ENCODE measurements around the gene TNF.

TNF gene

DNA sequence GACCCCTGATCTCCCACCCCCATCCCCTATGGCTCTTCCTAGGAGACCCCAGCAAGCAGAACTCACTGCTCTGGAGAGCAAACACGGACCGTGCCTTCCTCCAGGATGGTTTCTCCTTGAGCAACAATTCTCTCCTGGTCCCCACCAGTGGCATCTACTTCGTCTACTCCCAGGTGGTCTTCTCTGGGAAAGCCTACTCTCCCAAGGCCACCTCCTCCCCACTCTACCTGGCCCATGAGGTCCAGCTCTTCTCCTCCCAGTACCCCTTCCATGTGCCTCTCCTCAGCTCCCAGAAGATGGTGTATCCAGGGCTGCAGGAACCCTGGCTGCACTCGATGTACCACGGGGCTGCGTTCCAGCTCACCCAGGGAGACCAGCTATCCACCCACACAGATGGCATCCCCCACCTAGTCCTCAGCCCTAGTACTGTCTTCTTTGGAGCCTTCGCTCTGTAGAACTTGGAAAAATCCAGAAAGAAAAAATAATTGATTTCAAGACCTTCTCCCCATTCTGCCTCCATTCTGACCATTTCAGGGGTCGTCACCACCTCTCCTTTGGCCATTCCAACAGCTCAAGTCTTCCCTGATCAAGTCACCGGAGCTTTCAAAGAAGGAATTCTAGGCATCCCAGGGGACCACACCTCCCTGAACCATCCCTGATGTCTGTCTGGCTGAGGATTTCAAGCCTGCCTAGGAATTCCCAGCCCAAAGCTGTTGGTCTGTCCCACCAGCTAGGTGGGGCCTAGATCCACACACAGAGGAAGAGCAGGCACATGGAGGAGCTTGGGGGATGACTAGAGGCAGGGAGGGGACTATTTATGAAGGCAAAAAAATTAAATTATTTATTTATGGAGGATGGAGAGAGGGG, 1.9 kb upstream of the TNF start:
- DNase-seq, result no peak

DNA sequence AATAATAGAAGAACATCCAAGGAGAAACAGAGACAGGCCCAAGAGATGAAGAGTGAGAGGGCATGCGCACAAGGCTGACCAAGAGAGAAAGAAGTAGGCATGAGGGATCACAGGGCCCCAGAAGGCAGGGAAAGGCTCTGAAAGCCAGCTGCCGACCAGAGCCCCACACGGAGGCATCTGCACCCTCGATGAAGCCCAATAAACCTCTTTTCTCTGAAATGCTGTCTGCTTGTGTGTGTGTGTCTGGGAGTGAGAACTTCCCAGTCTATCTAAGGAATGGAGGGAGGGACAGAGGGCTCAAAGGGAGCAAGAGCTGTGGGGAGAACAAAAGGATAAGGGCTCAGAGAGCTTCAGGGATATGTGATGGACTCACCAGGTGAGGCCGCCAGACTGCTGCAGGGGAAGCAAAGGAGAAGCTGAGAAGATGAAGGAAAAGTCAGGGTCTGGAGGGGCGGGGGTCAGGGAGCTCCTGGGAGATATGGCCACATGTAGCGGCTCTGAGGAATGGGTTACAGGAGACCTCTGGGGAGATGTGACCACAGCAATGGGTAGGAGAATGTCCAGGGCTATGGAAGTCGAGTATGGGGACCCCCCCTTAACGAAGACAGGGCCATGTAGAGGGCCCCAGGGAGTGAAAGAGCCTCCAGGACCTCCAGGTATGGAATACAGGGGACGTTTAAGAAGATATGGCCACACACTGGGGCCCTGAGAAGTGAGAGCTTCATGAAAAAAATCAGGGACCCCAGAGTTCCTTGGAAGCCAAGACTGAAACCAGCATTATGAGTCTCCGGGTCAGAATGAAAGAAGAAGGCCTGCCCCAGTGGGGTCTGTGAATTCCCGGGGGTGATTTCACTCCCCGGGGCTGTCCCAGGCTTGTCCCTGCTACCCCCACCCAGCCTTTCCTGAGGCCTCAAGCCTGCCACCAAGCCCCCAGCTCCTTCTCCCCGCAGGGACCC, 981 bp upstream of the TNF start:
- no peak for DNase-seq

DNA sequence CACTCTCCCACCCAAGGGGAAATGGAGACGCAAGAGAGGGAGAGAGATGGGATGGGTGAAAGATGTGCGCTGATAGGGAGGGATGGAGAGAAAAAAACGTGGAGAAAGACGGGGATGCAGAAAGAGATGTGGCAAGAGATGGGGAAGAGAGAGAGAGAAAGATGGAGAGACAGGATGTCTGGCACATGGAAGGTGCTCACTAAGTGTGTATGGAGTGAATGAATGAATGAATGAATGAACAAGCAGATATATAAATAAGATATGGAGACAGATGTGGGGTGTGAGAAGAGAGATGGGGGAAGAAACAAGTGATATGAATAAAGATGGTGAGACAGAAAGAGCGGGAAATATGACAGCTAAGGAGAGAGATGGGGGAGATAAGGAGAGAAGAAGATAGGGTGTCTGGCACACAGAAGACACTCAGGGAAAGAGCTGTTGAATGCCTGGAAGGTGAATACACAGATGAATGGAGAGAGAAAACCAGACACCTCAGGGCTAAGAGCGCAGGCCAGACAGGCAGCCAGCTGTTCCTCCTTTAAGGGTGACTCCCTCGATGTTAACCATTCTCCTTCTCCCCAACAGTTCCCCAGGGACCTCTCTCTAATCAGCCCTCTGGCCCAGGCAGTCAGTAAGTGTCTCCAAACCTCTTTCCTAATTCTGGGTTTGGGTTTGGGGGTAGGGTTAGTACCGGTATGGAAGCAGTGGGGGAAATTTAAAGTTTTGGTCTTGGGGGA, 754 bp downstream of the TNF start:
- DNase-seq, result no peak

DNA sequence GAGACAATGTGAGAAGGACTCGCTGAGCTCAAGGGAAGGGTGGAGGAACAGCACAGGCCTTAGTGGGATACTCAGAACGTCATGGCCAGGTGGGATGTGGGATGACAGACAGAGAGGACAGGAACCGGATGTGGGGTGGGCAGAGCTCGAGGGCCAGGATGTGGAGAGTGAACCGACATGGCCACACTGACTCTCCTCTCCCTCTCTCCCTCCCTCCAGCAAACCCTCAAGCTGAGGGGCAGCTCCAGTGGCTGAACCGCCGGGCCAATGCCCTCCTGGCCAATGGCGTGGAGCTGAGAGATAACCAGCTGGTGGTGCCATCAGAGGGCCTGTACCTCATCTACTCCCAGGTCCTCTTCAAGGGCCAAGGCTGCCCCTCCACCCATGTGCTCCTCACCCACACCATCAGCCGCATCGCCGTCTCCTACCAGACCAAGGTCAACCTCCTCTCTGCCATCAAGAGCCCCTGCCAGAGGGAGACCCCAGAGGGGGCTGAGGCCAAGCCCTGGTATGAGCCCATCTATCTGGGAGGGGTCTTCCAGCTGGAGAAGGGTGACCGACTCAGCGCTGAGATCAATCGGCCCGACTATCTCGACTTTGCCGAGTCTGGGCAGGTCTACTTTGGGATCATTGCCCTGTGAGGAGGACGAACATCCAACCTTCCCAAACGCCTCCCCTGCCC, 1.7 kb downstream of the TNF start:
- no peak for DNase-seq

DNA sequence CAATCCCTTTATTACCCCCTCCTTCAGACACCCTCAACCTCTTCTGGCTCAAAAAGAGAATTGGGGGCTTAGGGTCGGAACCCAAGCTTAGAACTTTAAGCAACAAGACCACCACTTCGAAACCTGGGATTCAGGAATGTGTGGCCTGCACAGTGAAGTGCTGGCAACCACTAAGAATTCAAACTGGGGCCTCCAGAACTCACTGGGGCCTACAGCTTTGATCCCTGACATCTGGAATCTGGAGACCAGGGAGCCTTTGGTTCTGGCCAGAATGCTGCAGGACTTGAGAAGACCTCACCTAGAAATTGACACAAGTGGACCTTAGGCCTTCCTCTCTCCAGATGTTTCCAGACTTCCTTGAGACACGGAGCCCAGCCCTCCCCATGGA, 2.2 kb downstream of the TNF start:
- no peak for DNase-seq

DNA sequence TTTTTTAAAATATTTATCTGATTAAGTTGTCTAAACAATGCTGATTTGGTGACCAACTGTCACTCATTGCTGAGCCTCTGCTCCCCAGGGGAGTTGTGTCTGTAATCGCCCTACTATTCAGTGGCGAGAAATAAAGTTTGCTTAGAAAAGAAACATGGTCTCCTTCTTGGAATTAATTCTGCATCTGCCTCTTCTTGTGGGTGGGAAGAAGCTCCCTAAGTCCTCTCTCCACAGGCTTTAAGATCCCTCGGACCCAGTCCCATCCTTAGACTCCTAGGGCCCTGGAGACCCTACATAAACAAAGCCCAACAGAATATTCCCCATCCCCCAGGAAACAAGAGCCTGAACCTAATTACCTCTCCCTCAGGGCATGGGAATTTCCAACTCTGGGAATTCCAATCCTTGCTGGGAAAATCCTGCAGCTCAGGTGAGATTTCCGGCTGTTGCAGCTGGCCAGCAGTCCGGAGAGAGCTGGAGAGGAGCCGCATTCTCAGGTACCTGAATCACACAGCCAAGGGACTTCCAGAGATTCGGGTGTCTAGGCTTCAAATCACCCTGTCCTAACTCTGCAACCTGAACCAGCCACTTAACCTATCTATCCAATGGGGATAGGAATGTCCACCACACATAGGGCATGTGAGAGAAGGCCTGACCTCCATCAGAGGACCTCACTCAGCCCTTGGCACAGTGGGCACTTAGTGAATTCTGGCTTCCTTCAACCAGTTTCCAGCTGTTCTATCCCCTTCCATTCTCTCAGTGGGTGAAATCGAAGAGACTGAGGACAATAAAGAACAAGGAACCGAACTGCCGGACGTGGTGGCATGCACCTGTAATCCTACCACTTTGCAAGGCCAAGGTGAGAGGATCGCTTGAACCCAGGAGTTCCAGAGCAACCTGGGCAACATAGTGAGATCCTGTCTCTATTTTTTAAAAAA, 3.1 kb downstream of the TNF start:
- DNase-seq, result no peak

DNA sequence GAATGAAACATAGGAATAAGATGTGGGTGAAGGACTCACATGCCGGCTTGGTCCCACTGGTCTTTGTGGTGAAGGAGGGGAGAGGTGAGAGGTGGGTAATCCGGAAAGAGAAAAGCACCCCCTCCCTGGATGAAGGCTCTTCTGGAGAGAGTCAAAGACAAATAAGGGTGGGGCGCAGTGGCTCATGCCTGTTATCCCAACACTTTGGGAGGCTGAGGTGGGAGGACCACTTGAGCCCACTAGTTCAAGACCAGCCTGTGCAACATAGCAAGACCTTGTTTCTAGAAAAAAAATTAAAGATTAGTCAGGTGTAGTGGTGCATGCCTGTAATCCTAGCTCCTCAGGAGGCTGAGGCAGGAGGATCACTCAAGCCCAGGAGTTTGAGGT, 3.7 kb downstream of the TNF start:
- DNase-seq, result no peak

DNA sequence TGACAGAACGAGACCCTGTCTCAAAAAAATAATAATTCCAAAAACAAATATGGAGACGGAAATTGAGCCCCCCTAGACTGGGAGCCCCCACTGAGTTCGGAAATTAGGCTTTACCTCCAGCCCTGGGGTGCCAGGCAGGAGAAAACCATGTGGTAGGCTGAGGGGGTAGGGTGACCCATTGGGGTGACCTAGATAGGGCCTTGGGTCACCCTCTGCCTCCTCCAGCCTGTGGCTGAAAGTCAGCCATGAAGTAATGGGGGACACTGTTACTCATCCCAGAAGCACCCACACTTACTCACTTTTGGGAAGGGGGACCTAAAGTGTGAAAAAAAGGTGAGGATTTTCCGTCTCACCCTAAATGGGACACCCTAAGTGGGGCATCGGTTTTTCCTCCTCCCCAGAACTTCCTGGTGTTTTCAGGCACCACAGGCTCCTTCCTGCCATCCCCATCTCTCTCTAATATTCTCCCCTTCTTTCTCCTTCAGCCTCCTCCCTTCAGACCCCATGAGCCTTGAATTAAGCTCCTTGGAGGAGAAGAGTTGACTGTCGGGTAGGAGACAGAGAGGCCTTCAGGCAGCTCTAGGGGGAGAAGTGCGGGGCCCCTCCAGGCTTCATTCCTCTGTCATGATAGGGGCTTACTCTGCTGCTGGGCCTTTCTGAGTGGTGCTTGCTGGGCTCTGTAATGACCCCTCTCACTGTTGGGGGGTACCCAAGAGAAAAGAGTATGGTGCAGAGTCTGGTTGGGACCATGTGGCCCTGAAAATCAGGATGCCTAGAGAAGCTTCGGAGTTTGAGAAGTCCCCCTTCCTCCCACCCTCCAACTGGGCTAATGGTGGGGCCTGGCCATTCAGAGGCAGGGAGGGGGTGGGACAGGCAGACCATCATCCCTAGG, 4.4 kb downstream of the TNF start:
- no peak for DNase-seq

DNA sequence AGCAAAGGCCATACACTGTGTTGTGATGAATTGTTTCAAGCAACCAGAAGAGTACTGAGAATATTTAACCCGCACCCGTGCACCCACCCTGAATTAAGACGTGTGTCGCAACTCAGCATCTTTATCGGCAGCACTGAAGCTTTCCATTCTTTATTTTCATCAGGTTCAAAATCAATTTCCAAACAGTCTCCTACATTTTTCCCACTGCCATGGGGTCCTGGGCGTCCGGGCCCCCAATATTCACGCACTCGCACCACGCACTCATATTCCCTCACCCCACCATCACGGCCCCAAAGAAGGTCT, 5.0 kb downstream of the TNF start:
- DNase-seq, result no peak

DNA sequence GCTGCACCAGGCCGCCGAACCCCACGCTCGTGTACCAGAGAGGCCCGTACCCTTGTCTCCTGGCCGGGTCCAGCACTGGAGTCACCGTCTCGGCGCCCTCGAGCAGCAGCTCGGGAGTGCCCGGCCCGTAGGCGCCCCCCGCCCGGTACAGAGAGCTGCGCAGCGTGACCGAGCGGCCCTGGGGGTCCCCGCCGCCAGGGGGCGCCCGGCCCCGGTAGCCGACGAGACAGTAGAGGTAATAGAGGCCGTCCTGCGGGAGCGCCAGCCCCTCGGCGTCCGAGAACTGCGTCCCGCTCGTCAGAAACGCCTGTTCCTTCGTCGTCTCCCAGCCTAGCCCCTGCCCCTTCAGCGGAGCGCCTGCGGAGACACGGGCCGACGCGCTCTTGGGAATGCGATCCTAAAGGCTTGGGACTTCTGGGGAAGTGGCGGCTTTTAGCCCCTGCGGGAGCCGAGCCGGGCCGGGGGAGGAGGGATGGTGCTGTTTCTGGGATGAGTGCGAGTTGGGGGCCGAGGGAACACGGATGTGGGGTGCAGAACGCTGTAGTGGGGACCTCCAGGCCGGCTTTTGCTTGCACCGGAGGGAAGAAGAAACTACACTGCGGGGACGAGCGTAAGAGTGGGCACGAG, 5.6 kb downstream of the TNF start:
- DNase-seq, result peak; percentile 81

DNA sequence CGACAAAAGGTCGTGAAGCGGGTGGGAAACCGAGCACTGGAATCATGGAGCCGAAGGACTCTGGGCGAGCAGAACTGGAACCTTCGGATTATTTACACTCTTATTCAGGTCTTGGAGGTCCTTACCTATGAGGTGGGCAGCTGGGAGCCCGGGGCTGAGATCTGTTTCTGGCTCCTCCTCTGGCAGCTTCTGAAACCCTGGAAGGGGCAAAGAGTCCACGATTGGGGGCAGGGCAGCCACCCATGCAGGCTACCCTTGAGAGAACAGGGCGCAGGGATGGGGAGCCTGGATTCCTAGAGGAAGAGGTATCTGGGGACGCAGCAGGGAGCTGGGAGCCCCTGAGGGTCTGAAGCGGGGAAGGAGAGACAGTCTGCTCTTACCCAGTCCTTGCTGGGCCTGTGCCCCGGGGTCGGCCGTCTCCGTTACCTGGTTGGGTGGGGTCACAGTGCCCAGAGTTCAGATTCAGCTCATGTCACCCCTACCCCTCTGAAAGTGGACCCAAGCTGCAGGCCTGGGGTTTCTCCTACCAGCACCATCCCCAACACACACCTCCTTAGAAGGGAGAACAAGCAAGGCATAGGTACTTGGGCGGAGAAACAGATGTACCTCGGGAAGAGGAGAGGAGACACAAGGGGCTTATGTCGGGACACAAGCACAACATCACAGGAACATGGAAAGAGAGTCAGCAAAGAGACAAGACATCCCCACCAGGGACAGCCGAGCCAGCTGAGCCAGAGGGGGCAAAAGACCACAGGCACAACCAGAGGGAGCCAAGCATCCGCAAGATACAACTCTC, 6.3 kb downstream of the TNF start:
- peak; percentile 23 for DNase-seq

DNA sequence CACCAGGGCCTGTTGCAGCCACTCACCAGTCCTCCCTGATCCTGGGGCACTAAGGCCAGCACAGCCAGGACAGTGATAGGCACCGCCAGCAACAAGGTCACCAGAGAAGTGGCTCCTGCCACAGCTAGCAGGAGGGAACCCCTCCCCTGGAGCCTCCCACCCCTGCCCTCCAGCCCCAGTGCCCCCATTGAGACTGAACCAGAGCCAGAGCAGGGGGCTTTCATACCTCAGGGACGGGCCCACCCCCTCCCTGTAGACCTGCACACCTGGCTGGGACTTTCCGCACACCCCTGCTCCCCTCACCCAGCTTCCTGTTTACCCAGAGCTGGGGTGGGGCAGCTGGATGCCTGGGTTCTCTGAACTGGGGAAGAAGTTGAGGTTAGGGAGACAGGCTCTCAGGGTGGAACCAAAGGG, 6.9 kb downstream of the TNF start, which contains the start of gene LTB:
Gene LTB, minus strand, starts transcription at position 195 of the 414 bp plus-strand sequence. Its CDS starts 7 bp downstream, at position 188.
- no peak for DNase-seq

DNA sequence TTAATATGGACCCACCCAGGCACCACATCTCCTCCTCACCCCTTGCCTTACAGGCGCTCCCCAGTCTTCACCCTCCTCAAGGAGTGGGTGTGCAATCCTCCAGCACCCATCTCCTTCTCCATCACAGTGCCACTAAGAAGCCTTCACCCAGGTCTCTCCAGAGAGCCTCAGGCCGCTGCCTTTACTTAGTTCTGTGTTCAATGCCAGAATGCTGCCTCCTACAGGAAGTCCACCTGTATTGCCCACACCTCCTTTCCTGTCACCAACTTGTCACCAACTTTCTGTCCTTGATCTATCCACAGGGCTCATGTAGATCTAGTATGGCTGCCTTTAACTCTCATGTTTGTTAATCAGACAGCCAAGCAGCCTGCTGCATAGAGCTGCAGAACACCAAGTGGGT, 10.1 kb downstream of the TNF start:
- no peak for DNase-seq

DNA sequence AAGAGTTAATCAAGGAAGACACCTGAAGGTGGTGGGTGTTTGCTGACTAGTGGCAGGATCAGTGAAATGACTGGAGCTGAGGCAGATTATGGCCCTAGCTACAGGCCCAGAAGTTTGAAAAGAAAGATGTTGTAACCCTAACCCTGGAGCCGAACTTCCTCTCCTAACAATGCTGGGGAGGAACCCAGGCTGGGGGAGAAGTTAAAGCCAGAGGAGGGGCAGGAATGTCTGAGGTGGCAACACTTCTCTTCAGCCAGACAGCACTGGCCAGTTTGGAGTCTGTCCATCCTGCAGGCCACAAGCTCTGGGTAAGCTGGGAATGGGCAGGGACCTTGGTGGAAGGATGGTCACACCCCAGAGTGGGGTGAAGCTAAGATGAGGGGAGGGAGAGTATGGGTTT, 10.6 kb downstream of the TNF start, which contains the start of gene LST1:
Gene LST1, plus strand, starts transcription at position 270 of the 400 bp plus-strand sequence. CDS start 1,023 bp downstream, outside the sequence.
- DNase-seq, result no peak

DNA sequence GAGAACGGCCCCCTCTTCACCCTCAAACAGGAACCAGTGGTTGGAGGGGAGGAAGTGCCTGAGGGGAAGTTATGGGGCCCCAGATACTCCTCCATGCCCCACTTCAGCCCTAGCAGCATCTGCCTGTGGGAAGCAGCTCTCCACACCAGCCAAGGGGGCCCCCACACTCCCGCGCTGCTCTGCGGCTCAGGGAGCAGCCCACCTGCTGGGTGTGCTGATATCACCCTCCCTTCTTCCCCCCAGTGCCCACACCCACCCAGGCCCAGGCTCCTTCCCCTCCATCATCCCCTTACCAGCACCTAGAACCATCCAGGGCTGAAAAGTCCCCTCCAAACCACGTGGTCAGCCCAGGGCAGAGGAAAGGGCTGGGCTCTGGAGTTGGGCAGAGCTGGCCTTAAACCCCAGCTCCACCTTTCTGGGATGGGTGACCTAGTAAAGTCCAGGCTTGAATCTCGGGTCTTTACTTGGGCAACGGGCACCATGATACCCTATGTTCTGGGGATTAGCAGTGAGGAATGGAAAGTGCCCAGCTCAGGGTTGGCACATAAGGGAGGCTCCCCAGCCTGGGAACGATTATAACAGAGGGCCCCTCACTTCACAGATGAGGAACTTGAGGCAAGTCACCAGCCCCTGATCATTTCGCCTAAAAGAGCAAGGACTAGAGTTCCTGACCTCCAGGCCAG, 11.4 kb downstream of the TNF start:
- no peak for DNase-seq

DNA sequence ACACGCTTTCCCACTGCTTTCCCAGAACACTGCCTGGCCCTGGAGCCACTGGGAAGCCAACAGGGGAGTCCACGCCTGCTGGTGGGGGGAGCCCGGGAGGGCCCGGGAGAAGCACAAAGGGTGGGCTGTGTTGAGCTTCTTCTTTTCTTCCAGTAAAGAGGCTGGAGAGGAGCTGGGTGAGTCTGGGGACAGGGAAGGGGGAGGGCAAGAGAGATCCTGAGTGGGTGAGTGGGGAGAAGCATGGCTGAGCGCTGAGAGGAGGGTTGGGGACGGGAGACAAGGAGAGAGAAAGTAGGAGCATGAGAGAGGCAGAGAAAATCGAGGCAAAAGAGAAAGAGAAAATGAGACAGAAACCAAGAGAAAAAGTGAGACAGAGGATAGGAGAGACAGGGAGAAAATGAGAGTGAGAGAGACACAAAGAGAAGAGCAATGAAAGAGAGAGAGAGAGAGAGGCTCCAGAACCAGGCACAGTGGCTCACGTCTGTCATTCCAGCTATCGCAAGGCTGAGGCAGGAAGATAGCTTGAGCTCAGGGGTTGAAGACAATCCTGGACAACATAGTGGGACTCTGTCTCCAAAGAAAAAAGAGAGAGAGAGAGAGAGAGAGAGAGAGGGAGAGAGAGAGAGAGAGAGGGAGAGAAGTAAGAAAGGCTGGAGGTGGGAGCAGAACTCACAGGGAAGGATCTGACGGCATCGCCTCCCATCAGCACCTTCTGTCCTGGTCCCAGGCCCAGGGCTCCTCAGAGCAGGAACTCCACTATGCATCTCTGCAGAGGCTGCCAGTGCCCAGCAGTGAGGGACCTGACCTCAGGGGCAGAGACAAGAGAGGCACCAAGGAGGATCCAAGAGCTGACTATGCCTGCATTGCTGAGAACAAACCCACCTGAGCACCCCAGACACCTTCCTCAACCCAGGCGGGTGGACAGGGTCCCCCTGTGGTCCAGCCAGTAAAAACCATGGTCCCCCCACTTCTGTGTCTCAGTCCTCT, 12.7 kb downstream of the TNF start:
- no peak for DNase-seq

Data from EL (cell line).